Neural progenitor cell (in vitro differentiated cells): ENCODE measurements around the gene ATE1. TPM values are rescaled to one million over a fixed set of nuclear protein-coding genes. Genes with fewer than 3 reads are reported as not detected.

Experiments
- DNase-seq: peaks from one replicate; pipeline ENCODE4 v3.0.0-alpha.2; 2016; ENCODE audit warnings: low spot score
- H2AFZ ChIP-seq: fragments of 200-600 bp; sonication (generic); replicated peaks from 2 replicates; pipeline ENCODE4 v1.6.1; 2016; ENCODE audit warnings: antibody characterized with exemption
- H3F3A ChIP-seq: fragments of 200-600 bp; sonication (generic); 2 replicates; pipeline ENCODE4 v1.6.1; 2016; ENCODE audit warnings: antibody characterized with exemption, low read depth
- H3K27ac ChIP-seq: fragments of 200-600 bp; sonication (generic); 2 replicates; pipeline ENCODE4 v1.5.1; 2016; ENCODE audit warnings: mild to moderate bottlenecking
- H3K27me3 ChIP-seq: fragments of 200-600 bp; sonication (generic); 2 replicates; pipeline ENCODE4 v1.6.1; 2016; ENCODE audit warnings: mild to moderate bottlenecking, moderate library complexity
- H3K36me3 ChIP-seq: fragments of 200-600 bp; sonication (generic); 2 replicates; pipeline ENCODE4 v1.5.1; 2016
- H3K4me1 ChIP-seq: fragments of 200-600 bp; sonication (generic); 2 replicates; pipeline ENCODE4 v1.6.1; 2016; ENCODE audit warnings: mixed run types
- H3K4me2 ChIP-seq: fragments of 200-600 bp; sonication (generic); 2 replicates; pipeline ENCODE4 v1.6.1; 2016
- H3K4me3 ChIP-seq: fragments of 200-600 bp; sonication (generic); 2 replicates; pipeline ENCODE4 v1.5.1; 2016
- H3K79me2 ChIP-seq: fragments of 200-600 bp; sonication (generic); 2 replicates; pipeline ENCODE4 v1.6.1; 2016; ENCODE audit warnings: low read depth
- H3K9ac ChIP-seq: fragments of 200-600 bp; sonication (generic); 2 replicates; pipeline ENCODE4 v1.6.1; 2016
- H3K9me3 ChIP-seq: fragments of 200-600 bp; sonication (generic); 2 replicates; pipeline ENCODE4 v1.5.1; 2016; ENCODE audit warnings: low read depth
- H4K20me1 ChIP-seq: fragments of 200-600 bp; sonication (generic); 2 replicates; pipeline ENCODE4 v1.6.1; 2016; ENCODE audit warnings: low read depth
- H3K27ac Mint-ChIP-seq: 3 replicates; pipeline ENCODE4 v1.8.0; 2021; ENCODE audit warnings: mixed read lengths
- H3K27me3 Mint-ChIP-seq: 2 replicates; pipeline ENCODE4 v1.8.0; 2022; ENCODE audit warnings: low read depth, mild to moderate bottlenecking, inconsistent platforms, moderate library complexity, mixed read lengths; ENCODE audit not compliant: insufficient read depth
- H3K36me3 Mint-ChIP-seq: 3 replicates; pipeline ENCODE4 v1.8.0; 2021; ENCODE audit warnings: mixed read lengths
- H3K4me1 Mint-ChIP-seq: 3 replicates; pipeline ENCODE4 v1.8.0; 2021; ENCODE audit warnings: mixed read lengths
- H3K4me3 Mint-ChIP-seq: 3 replicates; pipeline ENCODE4 v1.8.0; 2021; ENCODE audit warnings: mild to moderate bottlenecking, moderate library complexity, mixed read lengths
- H3K9me3 Mint-ChIP-seq: 3 replicates; pipeline ENCODE4 v1.8.0; 2020; ENCODE audit warnings: mixed read lengths
- CTCF ChIP-seq: fragments of 200-600 bp; sonication (generic); IDR thresholded peaks from 2 replicates; pipeline ENCODE4 v1.5.1; 2017; ENCODE audit warnings: antibody characterized with exemption, mild to moderate bottlenecking
- EZH2 ChIP-seq: fragments of 200-600 bp; sonication (generic); IDR thresholded peaks from 2 replicates; pipeline ENCODE4 v1.6.1; 2017; ENCODE audit warnings: antibody characterized with exemption, mild to moderate bottlenecking, moderate library complexity
- EZH2phosphoT487 ChIP-seq: fragments of 200-600 bp; sonication (generic); IDR thresholded peaks from 2 replicates; pipeline ENCODE4 v1.6.1; 2017; ENCODE audit warnings: antibody characterized with exemption
- total RNA-seq: library from RNA; depleted of rRNA; stranded (reverse); fragments of >200 nt; gene quantifications from 2 replicates; pipeline ENCODE4 v1.2.3, GENCODE V29; 2015; ENCODE audit warnings: low replicate concordance

Gene ATE1
- total RNA-seq, 1 donor from 2014 or later = 57.2 TPM

DNA sequence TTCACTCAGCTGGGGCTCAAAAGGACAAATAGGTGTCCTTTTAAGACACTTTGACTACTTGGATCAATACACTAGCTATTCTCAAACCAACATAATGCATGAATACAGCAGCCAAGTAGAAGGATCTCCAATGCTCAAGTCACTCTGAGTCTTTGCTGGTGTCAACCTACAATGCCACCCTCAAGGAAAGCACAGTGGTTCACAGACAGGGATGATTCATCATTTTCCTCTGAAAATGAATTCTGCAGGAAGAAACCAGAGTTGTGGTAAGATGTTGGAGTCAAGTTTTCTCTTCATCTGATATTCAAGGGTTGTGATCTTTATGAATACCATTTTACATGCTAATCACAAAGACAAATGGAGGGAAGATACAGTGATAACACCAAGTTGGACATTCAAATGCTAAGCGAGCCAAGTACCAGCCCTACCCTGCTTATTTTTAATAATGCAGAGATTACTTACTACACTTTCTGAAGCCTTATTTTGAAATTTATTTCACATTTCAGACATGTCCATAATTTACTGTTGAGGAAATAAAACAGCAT is 186.5 kb downstream of the ATE1 start:
- Mint-ChIP-seq H3K9me3 (no peaks in the 10 kb centered on the region), H3K27me3 (peaks cover under 1% of the 10 kb centered on the region), H3K27ac (no peak overlapping the region), H3K4me1 (peaks cover 4% of the 10 kb centered on the region), H3K36me3 (peaks cover 13% of the 10 kb centered on the region), H3K4me3 (no peak overlapping the region)
- Histone ChIP-seq H2AFZ (no peak overlapping the region), H3K4me1 (no peaks in the 10 kb centered on the region), H3K27ac (no peak overlapping the region), H3K9ac (no peak overlapping the region), H3F3A (no peaks in the 10 kb centered on the region), H4K20me1 (no peaks in the 10 kb centered on the region), H3K27me3 (no peaks in the 10 kb centered on the region), H3K79me2 (no peaks in the 10 kb centered on the region), H3K36me3 (no peaks in the 10 kb centered on the region), H3K9me3 (no peaks in the 10 kb centered on the region), H3K4me3 (no peak overlapping the region), H3K4me2 (no peak overlapping the region)
- no peak for DNase-seq
- TF ChIP-seq CTCF (no peak), EZH2phosphoT487 (no peak), EZH2 (no peak)

GRCh38 chr10:121740069-121740468 is 187.8 kb downstream of the ATE1 start:
- no peaks in the 10 kb centered on the region for H3K36me3 ChIP-seq
- no peaks in the 10 kb centered on the region for H3K79me2 ChIP-seq
- H3K4me3 ChIP-seq = no peak overlapping the region
- H3K4me1 Mint-ChIP-seq = peaks cover 8% of the 10 kb centered on the region
- no peaks in the 10 kb centered on the region for H3F3A ChIP-seq
- H3K9me3 ChIP-seq = no peaks in the 10 kb centered on the region
- peaks cover 9% of the 10 kb centered on the region for H3K27me3 Mint-ChIP-seq
- no peak overlapping the region for H3K27ac ChIP-seq
- H3K4me3 Mint-ChIP-seq = no peak overlapping the region
- H3K36me3 Mint-ChIP-seq = peaks cover 13% of the 10 kb centered on the region
- H3K4me1 ChIP-seq = no peaks in the 10 kb centered on the region
- no peaks in the 10 kb centered on the region for H4K20me1 ChIP-seq
- no peak overlapping the region for H3K4me2 ChIP-seq
- no peak for DNase-seq
- H3K27me3 ChIP-seq = peaks cover 3% of the 10 kb centered on the region
- H3K9ac ChIP-seq = no peak overlapping the region
- no peak overlapping the region for H3K27ac Mint-ChIP-seq
- no peaks in the 10 kb centered on the region for H3K9me3 Mint-ChIP-seq
- no peak overlapping the region for H2AFZ ChIP-seq
- TF ChIP-seq CTCF (no peak), EZH2phosphoT487 (no peak)

GRCh38 chr10:121739114-121739513 is 188.7 kb downstream of the ATE1 start:
- no peaks in the 10 kb centered on the region for H3K79me2 ChIP-seq
- Mint-ChIP-seq H3K4me3 (no peak overlapping the region), H3K9me3 (no peaks in the 10 kb centered on the region), H3K36me3 (peaks cover 10% of the 10 kb centered on the region), H3K27me3 (peaks cover 10% of the 10 kb centered on the region), H3K4me1 (peaks cover 14% of the 10 kb centered on the region), H3K27ac (no peak overlapping the region)
- peaks cover 4% of the 10 kb centered on the region for H3K27me3 ChIP-seq
- peaks cover 2% of the 10 kb centered on the region for H3K4me1 ChIP-seq
- H3K9ac ChIP-seq = no peak overlapping the region
- no peak overlapping the region for H3K4me2 ChIP-seq
- no peak overlapping the region for H2AFZ ChIP-seq
- H3K36me3 ChIP-seq = no peaks in the 10 kb centered on the region
- DNase-seq = no peak
- H4K20me1 ChIP-seq = no peaks in the 10 kb centered on the region
- no peak overlapping the region for H3K4me3 ChIP-seq
- H3F3A ChIP-seq = peaks cover 2% of the 10 kb centered on the region
- H3K27ac ChIP-seq = no peak overlapping the region
- no peak for TF ChIP-seq EZH2
- TF ChIP-seq CTCF = no peak
- no peak for TF ChIP-seq EZH2phosphoT487
- no peaks in the 10 kb centered on the region for H3K9me3 ChIP-seq
